GM23338 (cell line): Measurements from ENCODE around the gene MMP24OS. TPM values are rescaled to one million over a fixed set of nuclear protein-coding genes. Genes with fewer than 3 reads are reported as not detected.

ENCODE experiments used
- ATAC-seq: fragments of 200-7000 bp; cut with Tn5 transposase; 3 replicates; pipeline ENCODE4 v1.9.1; 2020
- DNase-seq: peaks from one replicate; pipeline ENCODE4 v3.0.0-alpha.2; 2015; ENCODE audit warnings: low spot score
- H2AFZ ChIP-seq: fragments of 200-600 bp; sonication (generic); 2 replicates; pipeline ENCODE4 v1.8.0; 2016; ENCODE audit warnings: antibody characterized with exemption, mild to moderate bottlenecking, moderate library complexity
- H3F3A ChIP-seq: fragments of 200-600 bp; sonication (generic); replicated peaks from 2 replicates; pipeline ENCODE4 v1.8.0; 2017; ENCODE audit warnings: antibody characterized with exemption, mixed run types, low read depth
- H3K27ac ChIP-seq: fragments of 200-600 bp; sonication (generic); 2 replicates; pipeline ENCODE4 v1.6.1; 2016; ENCODE audit warnings: low read depth
- H3K27me3 ChIP-seq: fragments of 200-600 bp; sonication (generic); 2 replicates; pipeline ENCODE4 v1.8.0; 2016; ENCODE audit warnings: mild to moderate bottlenecking, mixed run types, moderate library complexity; ENCODE audit not compliant: insufficient read depth
- H3K36me3 ChIP-seq: fragments of 200-600 bp; sonication (generic); 2 replicates; pipeline ENCODE4 v1.8.0; 2016; ENCODE audit warnings: mild to moderate bottlenecking; ENCODE audit not compliant: insufficient read depth
- H3K4me1 ChIP-seq: fragments of 200-600 bp; sonication (generic); 2 replicates; pipeline ENCODE4 v1.8.0; 2016; ENCODE audit warnings: mild to moderate bottlenecking, moderate library complexity; ENCODE audit not compliant: insufficient read depth
- H3K4me2 ChIP-seq: fragments of 200-600 bp; sonication (generic); 2 replicates; pipeline ENCODE4 v1.7.1; 2017; ENCODE audit warnings: mixed run types
- H3K4me3 ChIP-seq: fragments of 200-600 bp; sonication (generic); 2 replicates; pipeline ENCODE4 v1.6.1; 2016; ENCODE audit warnings: mixed run types
- H3K79me2 ChIP-seq: fragments of 200-600 bp; sonication (generic); replicated peaks from 2 replicates; pipeline ENCODE4 v1.8.0; 2017; ENCODE audit warnings: mild to moderate bottlenecking; ENCODE audit not compliant: insufficient read depth
- H3K9me2 ChIP-seq: fragments of 200-600 bp; sonication (generic); 2 replicates; pipeline ENCODE4 v1.8.0; 2017; ENCODE audit not compliant: insufficient read depth
- H4K20me1 ChIP-seq: fragments of 200-600 bp; sonication (generic); replicated peaks from 2 replicates; pipeline ENCODE4 v1.8.0; 2017; ENCODE audit warnings: mild to moderate bottlenecking; ENCODE audit not compliant: insufficient read depth
- H3K27ac Mint-ChIP-seq: 2 replicates; pipeline ENCODE4 v1.8.0; 2020; ENCODE audit warnings: inconsistent platforms, mild to moderate bottlenecking, moderate library complexity, mixed read lengths
- H3K27me3 Mint-ChIP-seq: 3 replicates; pipeline ENCODE4 v1.8.0; 2022; ENCODE audit warnings: low read depth, mild to moderate bottlenecking, moderate library complexity, mixed read lengths, inconsistent platforms; ENCODE audit not compliant: insufficient read depth, poor library complexity
- H3K36me3 Mint-ChIP-seq: 3 replicates; pipeline ENCODE4 v1.8.0; 2021; ENCODE audit warnings: low read depth, mild to moderate bottlenecking, inconsistent platforms, moderate library complexity, mixed read lengths
- H3K4me1 Mint-ChIP-seq: 3 replicates; pipeline ENCODE4 v1.8.0; 2020; ENCODE audit warnings: mild to moderate bottlenecking, inconsistent platforms, mixed read lengths
- H3K4me3 Mint-ChIP-seq: 3 replicates; pipeline ENCODE4 v1.8.0; 2021; ENCODE audit warnings: moderate library complexity, mild to moderate bottlenecking, inconsistent platforms, mixed read lengths
- H3K9me3 Mint-ChIP-seq: 3 replicates; pipeline ENCODE4 v1.8.0; 2020; ENCODE audit warnings: moderate library complexity, mild to moderate bottlenecking, inconsistent platforms, mixed read lengths
- CREB1 ChIP-seq: fragments of 250-450 bp; sonication (Bioruptor Pico); IDR thresholded peaks from 2 replicates; pipeline ENCODE4 v1.5.0; 2020; ENCODE audit warnings: low read depth, mild to moderate bottlenecking, moderate library complexity
- EZH2 ChIP-seq: fragments of 200-600 bp; sonication (generic); IDR thresholded peaks from one replicate; pipeline ENCODE4 v1.8.0; 2017; ENCODE audit warnings: antibody characterized with exemption, mild to moderate bottlenecking, low read depth; ENCODE audit not compliant: unreplicated experiment
- EZH2phosphoT487 ChIP-seq: fragments of 200-600 bp; sonication (generic); IDR thresholded peaks from one replicate; pipeline ENCODE4 v1.8.1; 2018; ENCODE audit warnings: antibody characterized with exemption; ENCODE audit not compliant: unreplicated experiment
- JUNB ChIP-seq: IDR thresholded peaks from one replicate; pipeline ENCODE4 v1.6.1; 2016; ENCODE audit warnings: antibody characterized with exemption; ENCODE audit not compliant: unreplicated experiment
- NANOG ChIP-seq: IDR thresholded peaks from 2 replicates; pipeline ENCODE4 v1.6.1; 2016; ENCODE audit warnings: antibody characterized with exemption, borderline replicate concordance
- POLR2AphosphoS5 ChIP-seq: IDR thresholded peaks from 2 replicates; pipeline ENCODE4 v1.6.1; 2016; ENCODE audit warnings: antibody characterized with exemption, low read depth
- STAT1 ChIP-seq: IDR thresholded peaks from one replicate; pipeline ENCODE4 v1.6.1; 2016; ENCODE audit warnings: antibody characterized with exemption; ENCODE audit not compliant: unreplicated experiment
- ZNF114 ChIP-seq: fragments of 250-450 bp; sonication (Bioruptor Pico); IDR thresholded peaks from 2 replicates; pipeline ENCODE4 v1.5.0; 2020; ENCODE audit warnings: mild to moderate bottlenecking, moderate library complexity
- ZNF331 ChIP-seq: fragments of 250-450 bp; sonication (Bioruptor Pico); IDR thresholded peaks from 2 replicates; pipeline ENCODE4 v1.5.0; 2020; ENCODE audit warnings: low read depth, mild to moderate bottlenecking, moderate library complexity
- polyA plus RNA-seq: library from polyadenylated mRNA; unstranded; fragments of >200 nt; fragmentation: Nextera tagmentation; extraction: Ambion mirVana; gene quantifications from 2 replicates; pipeline ENCODE4 v1.2.1, GENCODE V29; 2016
- total RNA-seq: library from RNA; depleted of rRNA; stranded (reverse); fragments of >200 nt; shearing (Covaris generic); gene quantifications from 2 replicates; pipeline ENCODE4 v1.2.3, GENCODE V29; 2014
- TF ChIP-seq, protein P1 (sequence below), 2 experiments: fragments of 200-600 bp in 1 of 2; sonication (generic) in 1 of 2; conservative IDR thresholded peaks; 2 replicates each; pipeline versions ENCODE4 v1.5.1 to v1.6.1; 2016 to 2017; ENCODE audit warnings: antibody characterized with exemption in 2 of 2, low read depth in 2 of 2, mild to moderate bottlenecking in 2 of 2, moderate library complexity in 1 of 2
- TF ChIP-seq, protein P2 (sequence below): IDR thresholded peaks from 2 replicates; pipeline ENCODE4 v1.6.1; 2016; ENCODE audit warnings: antibody characterized with exemption
- TF ChIP-seq, protein P3 (sequence below): IDR thresholded peaks from one replicate; pipeline ENCODE4 v1.6.1; 2018; ENCODE audit warnings: antibody characterized with exemption; ENCODE audit not compliant: unreplicated experiment

The MMP24OS gene
- total and polyA plus RNA-seq, 2 experiments from 2014 or later = 10.5 to 25.4 TPM

DNA sequence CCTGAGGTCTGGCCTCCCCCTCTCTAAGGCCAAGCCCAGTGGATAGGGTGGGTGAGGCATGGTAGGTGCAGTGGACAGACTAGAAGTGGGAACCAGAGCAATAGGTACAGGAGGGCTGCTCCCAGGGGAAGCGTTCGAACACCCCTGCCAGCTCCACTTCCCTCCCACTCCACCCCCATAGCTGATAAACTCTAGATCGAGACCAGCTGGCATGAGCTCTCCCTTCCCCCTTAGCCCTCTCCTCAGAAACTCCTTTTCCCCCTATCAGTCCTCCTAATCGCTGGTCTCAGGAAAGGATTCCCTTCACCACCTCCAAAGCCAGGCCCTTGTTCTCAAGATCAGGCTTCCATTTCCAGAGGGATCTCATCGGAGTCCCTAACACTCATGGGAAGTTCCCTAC lies 20.3 kb upstream of the MMP24OS start:
- Histone ChIP-seq H3F3A (no peaks in the 10 kb centered on the region), H4K20me1 (no peaks in the 10 kb centered on the region), H3K27ac (no peak overlapping the region), H3K36me3 (no peaks in the 10 kb centered on the region), H3K4me2 (no peak overlapping the region), H3K79me2 (no peaks in the 10 kb centered on the region), H3K4me3 (no peak overlapping the region), H3K4me1 (no peaks in the 10 kb centered on the region), H3K9me2 (no peaks in the 10 kb centered on the region), H3K27me3 (no peaks in the 10 kb centered on the region), H2AFZ (no peak overlapping the region)
- TF ChIP-seq NANOG (no peak), STAT1 (no peak), POLR2AphosphoS5 (no peak), EZH2 (no peak), CREB1 (CRISPR knock-in tag) (no peak)
- TF ChIP-seq, protein P1, sequence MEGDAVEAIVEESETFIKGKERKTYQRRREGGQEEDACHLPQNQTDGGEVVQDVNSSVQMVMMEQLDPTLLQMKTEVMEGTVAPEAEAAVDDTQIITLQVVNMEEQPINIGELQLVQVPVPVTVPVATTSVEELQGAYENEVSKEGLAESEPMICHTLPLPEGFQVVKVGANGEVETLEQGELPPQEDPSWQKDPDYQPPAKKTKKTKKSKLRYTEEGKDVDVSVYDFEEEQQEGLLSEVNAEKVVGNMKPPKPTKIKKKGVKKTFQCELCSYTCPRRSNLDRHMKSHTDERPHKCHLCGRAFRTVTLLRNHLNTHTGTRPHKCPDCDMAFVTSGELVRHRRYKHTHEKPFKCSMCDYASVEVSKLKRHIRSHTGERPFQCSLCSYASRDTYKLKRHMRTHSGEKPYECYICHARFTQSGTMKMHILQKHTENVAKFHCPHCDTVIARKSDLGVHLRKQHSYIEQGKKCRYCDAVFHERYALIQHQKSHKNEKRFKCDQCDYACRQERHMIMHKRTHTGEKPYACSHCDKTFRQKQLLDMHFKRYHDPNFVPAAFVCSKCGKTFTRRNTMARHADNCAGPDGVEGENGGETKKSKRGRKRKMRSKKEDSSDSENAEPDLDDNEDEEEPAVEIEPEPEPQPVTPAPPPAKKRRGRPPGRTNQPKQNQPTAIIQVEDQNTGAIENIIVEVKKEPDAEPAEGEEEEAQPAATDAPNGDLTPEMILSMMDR (conservative IDR thresholded peaks at IDR 0.05; ENCODE audit: low read depth in 2 of 2) = no peak
- TF ChIP-seq, protein P2, sequence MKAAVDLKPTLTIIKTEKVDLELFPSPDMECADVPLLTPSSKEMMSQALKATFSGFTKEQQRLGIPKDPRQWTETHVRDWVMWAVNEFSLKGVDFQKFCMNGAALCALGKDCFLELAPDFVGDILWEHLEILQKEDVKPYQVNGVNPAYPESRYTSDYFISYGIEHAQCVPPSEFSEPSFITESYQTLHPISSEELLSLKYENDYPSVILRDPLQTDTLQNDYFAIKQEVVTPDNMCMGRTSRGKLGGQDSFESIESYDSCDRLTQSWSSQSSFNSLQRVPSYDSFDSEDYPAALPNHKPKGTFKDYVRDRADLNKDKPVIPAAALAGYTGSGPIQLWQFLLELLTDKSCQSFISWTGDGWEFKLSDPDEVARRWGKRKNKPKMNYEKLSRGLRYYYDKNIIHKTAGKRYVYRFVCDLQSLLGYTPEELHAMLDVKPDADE = no peak
- H3K27me3 Mint-ChIP-seq = peaks cover 9% of the 10 kb centered on the region
- ATAC-seq (no peak), DNase-seq (no peak)
- H3K4me3 Mint-ChIP-seq = no peak overlapping the region
- H3K36me3 Mint-ChIP-seq = no peaks in the 10 kb centered on the region
- no peaks in the 10 kb centered on the region for H3K9me3 Mint-ChIP-seq
- peaks cover 2% of the 10 kb centered on the region for H3K4me1 Mint-ChIP-seq
- no peak overlapping the region for H3K27ac Mint-ChIP-seq

DNA sequence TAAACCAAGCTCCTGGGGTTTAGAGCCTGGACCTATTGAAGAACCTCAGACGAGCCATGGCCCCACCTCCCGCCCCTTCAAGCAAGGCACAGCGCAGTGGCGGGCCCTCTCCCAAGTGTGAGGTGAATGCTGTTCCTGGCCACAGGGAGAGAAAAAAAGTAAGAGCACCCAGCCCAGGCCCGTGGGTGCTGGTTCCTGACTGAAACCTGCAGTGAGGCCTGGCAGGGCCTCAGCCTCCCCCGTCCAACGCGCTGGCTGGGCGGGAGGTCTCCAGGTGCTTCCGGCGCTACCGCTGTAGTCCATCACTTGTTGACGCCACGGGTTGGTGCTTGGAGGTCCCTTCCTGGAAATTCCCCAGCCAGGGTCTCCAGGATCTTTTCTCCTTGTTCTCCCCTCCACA lies 19.8 kb upstream of the MMP24OS start:
- H3K4me1 ChIP-seq = no peaks in the 10 kb centered on the region
- no peaks in the 10 kb centered on the region for H3K79me2 ChIP-seq
- no peak overlapping the region for H3K27ac ChIP-seq
- H2AFZ ChIP-seq = no peak overlapping the region
- H3K4me2 ChIP-seq = no peak overlapping the region
- H3K27me3 ChIP-seq = no peaks in the 10 kb centered on the region
- no peaks in the 10 kb centered on the region for H3F3A ChIP-seq
- no peaks in the 10 kb centered on the region for H4K20me1 ChIP-seq
- H3K4me3 ChIP-seq = no peak overlapping the region
- no peak overlapping the region for H3K27ac Mint-ChIP-seq
- ATAC-seq (no peak), DNase-seq (no peak)
- no peak overlapping the region for H3K4me3 Mint-ChIP-seq
- H3K9me3 Mint-ChIP-seq = no peaks in the 10 kb centered on the region
- H3K36me3 Mint-ChIP-seq = no peaks in the 10 kb centered on the region
- TF ChIP-seq JUNB (no peak), EZH2 (no peak), EZH2phosphoT487 (no peak), STAT1 (no peak), POLR2AphosphoS5 (no peak), NANOG (no peak), ZNF114 (CRISPR knock-in tag) (no peak), ZNF331 (CRISPR knock-in tag) (no peak), CREB1 (CRISPR knock-in tag) (no peak)
- TF ChIP-seq, protein P3, sequence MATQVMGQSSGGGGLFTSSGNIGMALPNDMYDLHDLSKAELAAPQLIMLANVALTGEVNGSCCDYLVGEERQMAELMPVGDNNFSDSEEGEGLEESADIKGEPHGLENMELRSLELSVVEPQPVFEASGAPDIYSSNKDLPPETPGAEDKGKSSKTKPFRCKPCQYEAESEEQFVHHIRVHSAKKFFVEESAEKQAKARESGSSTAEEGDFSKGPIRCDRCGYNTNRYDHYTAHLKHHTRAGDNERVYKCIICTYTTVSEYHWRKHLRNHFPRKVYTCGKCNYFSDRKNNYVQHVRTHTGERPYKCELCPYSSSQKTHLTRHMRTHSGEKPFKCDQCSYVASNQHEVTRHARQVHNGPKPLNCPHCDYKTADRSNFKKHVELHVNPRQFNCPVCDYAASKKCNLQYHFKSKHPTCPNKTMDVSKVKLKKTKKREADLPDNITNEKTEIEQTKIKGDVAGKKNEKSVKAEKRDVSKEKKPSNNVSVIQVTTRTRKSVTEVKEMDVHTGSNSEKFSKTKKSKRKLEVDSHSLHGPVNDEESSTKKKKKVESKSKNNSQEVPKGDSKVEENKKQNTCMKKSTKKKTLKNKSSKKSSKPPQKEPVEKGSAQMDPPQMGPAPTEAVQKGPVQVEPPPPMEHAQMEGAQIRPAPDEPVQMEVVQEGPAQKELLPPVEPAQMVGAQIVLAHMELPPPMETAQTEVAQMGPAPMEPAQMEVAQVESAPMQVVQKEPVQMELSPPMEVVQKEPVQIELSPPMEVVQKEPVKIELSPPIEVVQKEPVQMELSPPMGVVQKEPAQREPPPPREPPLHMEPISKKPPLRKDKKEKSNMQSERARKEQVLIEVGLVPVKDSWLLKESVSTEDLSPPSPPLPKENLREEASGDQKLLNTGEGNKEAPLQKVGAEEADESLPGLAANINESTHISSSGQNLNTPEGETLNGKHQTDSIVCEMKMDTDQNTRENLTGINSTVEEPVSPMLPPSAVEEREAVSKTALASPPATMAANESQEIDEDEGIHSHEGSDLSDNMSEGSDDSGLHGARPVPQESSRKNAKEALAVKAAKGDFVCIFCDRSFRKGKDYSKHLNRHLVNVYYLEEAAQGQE = no peak
- TF ChIP-seq, protein P2 = no peak
- TF ChIP-seq, protein P1 (conservative IDR thresholded peaks at IDR 0.05; ENCODE audit: low read depth in 2 of 2) = no peak
- no peaks in the 10 kb centered on the region for H3K36me3 ChIP-seq
- peaks cover 2% of the 10 kb centered on the region for H3K4me1 Mint-ChIP-seq
- H3K27me3 Mint-ChIP-seq = peaks cover 10% of the 10 kb centered on the region
- H3K9me2 ChIP-seq = no peaks in the 10 kb centered on the region
